SW480 (cell line): ENCODE results near the gene DNAH11.
"Not testable (repeated sequence)": the region's sequence is repeated elsewhere in the genome, so short reads cannot be mapped to it uniquely, and the experiment has no call there.

Experiments used
- DNase-seq: peaks from one replicate; pipeline ENCODE4 v3.0.0-alpha.2; 2016; ENCODE audit warnings: low spot score

Gene DNAH11

GRCh38 chr7:21542891-21543527 lies at the start of gene DNAH11:
Gene DNAH11, plus strand, starts transcription at chr7:21543039. Its CDS starts 207 bp downstream, at chr7:21543246.
- no peak for DNase-seq

GRCh38 chr7:21495731-21496130 lies 47.1 kb upstream of the DNAH11 start:
- no peak for DNase-seq

GRCh38 chr7:21497072-21497471 lies 45.8 kb upstream of the DNAH11 start:
- peak; percentile 9 for DNase-seq

GRCh38 chr7:21500117-21500832 lies 42.6 kb upstream of the DNAH11 start:
- no peak for DNase-seq

- DNase-seq, result no peak
These were observed 38.8 kb upstream of the DNAH11 start for GRCh38 chr7:21504021-21504420.

GRCh38 chr7:21507627-21508343 lies 35.1 kb upstream of the DNAH11 start:
- DNase-seq, result no peak

- no peak for DNase-seq
These were observed 34.3 kb upstream of the DNAH11 start for GRCh38 chr7:21508538-21508937.

GRCh38 chr7:21514062-21514461 lies 28.8 kb upstream of the DNAH11 start:
- DNase-seq, result no peak

GRCh38 chr7:21524680-21525079 lies 18.2 kb upstream of the DNAH11 start:
- no peak for DNase-seq

GRCh38 chr7:21526007-21526406 lies 16.8 kb upstream of the DNAH11 start:
- no peak for DNase-seq

- no peak for DNase-seq
These were observed 16.4 kb upstream of the DNAH11 start for GRCh38 chr7:21526448-21526847.

- not testable (repeated sequence) for DNase-seq
These were observed 10.4 kb upstream of the DNAH11 start for GRCh38 chr7:21532485-21532884.

GRCh38 chr7:21533646-21534045 lies 9.2 kb upstream of the DNAH11 start:
- not testable (repeated sequence) for DNase-seq

GRCh38 chr7:21536445-21537118 lies 6.3 kb upstream of the DNAH11 start:
- not testable (repeated sequence) for DNase-seq

GRCh38 chr7:21538936-21539495 lies 3.8 kb upstream of the DNAH11 start:
- no peak for DNase-seq

- no peak for DNase-seq
These were observed 876 bp downstream of the DNAH11 start for GRCh38 chr7:21543528-21544302.

- DNase-seq, result no peak
These were observed 1.4 kb downstream of the DNAH11 start for GRCh38 chr7:21544303-21544656.

- no peak for DNase-seq
These were observed 1.9 kb downstream of the DNAH11 start for GRCh38 chr7:21544715-21545114.

GRCh38 chr7:21547501-21547900 lies 4.7 kb downstream of the DNAH11 start:
- DNase-seq, result no peak

- DNase-seq, result no peak
These were observed 5.7 kb downstream of the DNAH11 start for GRCh38 chr7:21548491-21548890.

GRCh38 chr7:21550076-21550475 lies 7.2 kb downstream of the DNAH11 start:
- no peak for DNase-seq
